Neuronal stem cell (in vitro differentiated cells): ENCODE data around the gene FAM219A.
A peak's percentile ranks its signal among the peaks of the same experiment; 100 is the strongest.

Experiments used
- DNase-seq: peaks from one replicate; pipeline ENCODE4 v3.0.0-alpha.2; 2013; ENCODE audit warnings: low spot score
- H2AFZ ChIP-seq: one replicate; pipeline ENCODE4 v1.6.1; 2013; ENCODE audit warnings: mild to moderate bottlenecking, low read length, inconsistent platforms
- H2AK5ac ChIP-seq: 2 replicates; pipeline ENCODE4 v1.6.1; 2013; ENCODE audit warnings: low read depth, mild to moderate bottlenecking, inconsistent platforms, low read length, moderate library complexity, mixed read lengths
- H2BK120ac ChIP-seq: 2 replicates; pipeline ENCODE4 v1.6.1; 2013; ENCODE audit warnings: low read depth, mild to moderate bottlenecking, inconsistent platforms, low read length, moderate library complexity, mixed read lengths
- H2BK12ac ChIP-seq: one replicate; pipeline ENCODE4 v1.6.1; 2013; ENCODE audit warnings: low read length, inconsistent platforms
- H2BK15ac ChIP-seq: 2 replicates; pipeline ENCODE4 v1.6.1; 2013; ENCODE audit warnings: mild to moderate bottlenecking, low read length, inconsistent platforms, mixed read lengths
- H2BK5ac ChIP-seq: one replicate; pipeline ENCODE4 v1.6.1; 2013; ENCODE audit warnings: inconsistent platforms, mild to moderate bottlenecking, low read length, moderate library complexity
- H3K14ac ChIP-seq: one replicate; pipeline ENCODE4 v1.6.1; 2013; ENCODE audit warnings: low read length, inconsistent platforms
- H3K18ac ChIP-seq: 2 replicates; pipeline ENCODE4 v1.6.1; 2013; ENCODE audit warnings: low read length, inconsistent platforms
- H3K23ac ChIP-seq: 2 replicates; pipeline ENCODE4 v1.6.1; 2013; ENCODE audit warnings: low read depth, mild to moderate bottlenecking, mixed read lengths, low read length, inconsistent platforms; ENCODE audit not compliant: poor library complexity
- H3K27ac ChIP-seq: replicated peaks from 3 replicates; pipeline ENCODE4 v1.5.1; 2013; ENCODE audit warnings: low read length, inconsistent platforms
- H3K27me3 ChIP-seq, 3 experiments: 2 replicates each; pipeline ENCODE4 v1.6.1; 2013; ENCODE audit warnings: low read length in 3 of 3, mild to moderate bottlenecking in 2 of 3, inconsistent platforms in 1 of 3, low read depth in 1 of 3, mixed read lengths in 1 of 3, moderate library complexity in 1 of 3; ENCODE audit not compliant: control insufficient read depth in 3 of 3, insufficient read depth in 3 of 3
- H3K36me3 ChIP-seq, 2 donors: replicated peaks in 1 of 2; 2 replicates each; pipeline ENCODE4 v1.6.1; 2013; ENCODE audit warnings: low read length in 2 of 2; ENCODE audit not compliant: control insufficient read depth in 2 of 2, insufficient read depth in 2 of 2
- H3K4ac ChIP-seq: 2 replicates; pipeline ENCODE4 v1.6.1; 2013; ENCODE audit warnings: inconsistent platforms, mild to moderate bottlenecking, low read length, moderate library complexity
- H3K4me1 ChIP-seq, 2 donors: 1 replicate in 1 of 2; 2 replicates in 1 of 2; pipeline ENCODE4 v1.6.1; 2013; ENCODE audit warnings: low read length in 2 of 2, low read depth in 1 of 2; ENCODE audit not compliant: control insufficient read depth in 2 of 2, insufficient read depth in 1 of 2
- H3K4me2 ChIP-seq: one replicate; pipeline ENCODE4 v1.6.1; 2013; ENCODE audit warnings: mild to moderate bottlenecking, low read length, inconsistent platforms; ENCODE audit not compliant: insufficient read depth, poor library complexity, severe bottlenecking
- H3K4me3 ChIP-seq, 2 donors: 2 replicates each; pipeline ENCODE4 v1.5.1; 2013; ENCODE audit warnings: low read length in 2 of 2, mild to moderate bottlenecking in 2 of 2, inconsistent platforms in 1 of 2, moderate library complexity in 1 of 2
- H3K79me1 ChIP-seq: one replicate; pipeline ENCODE4 v1.6.1; 2013; ENCODE audit warnings: low read depth, mild to moderate bottlenecking, inconsistent platforms, low read length, moderate library complexity
- H3K9ac ChIP-seq: one replicate; pipeline ENCODE4 v1.6.1; 2013; ENCODE audit warnings: mild to moderate bottlenecking, low read depth, low read length, inconsistent platforms; ENCODE audit not compliant: poor library complexity
- H3K9me3 ChIP-seq, 2 donors: replicated peaks in 1 of 2; 2 replicates each; pipeline versions ENCODE3 to v1.6.1; 2013; ENCODE audit warnings: low read length in 2 of 2, mild to moderate bottlenecking in 2 of 2, inconsistent platforms in 1 of 2, low read depth in 1 of 2, mixed read lengths in 1 of 2, moderate library complexity in 1 of 2; ENCODE audit not compliant: control insufficient read depth in 2 of 2, insufficient read depth in 1 of 2
- H4K8ac ChIP-seq: one replicate; pipeline ENCODE4 v1.6.1; 2013; ENCODE audit warnings: low read depth, mild to moderate bottlenecking, inconsistent platforms, low read length, moderate library complexity
- H4K91ac ChIP-seq: one replicate; pipeline ENCODE4 v1.6.1; 2013; ENCODE audit warnings: low read length, low read depth, mild to moderate bottlenecking, inconsistent platforms; ENCODE audit not compliant: poor library complexity
- WGBS, 2 donors: extraction: QIAGEN DNeasy Blood & Tissue Kit; methylation state at CpG; one replicate each; pipeline ENCODE4 v1.1.7; 2013; ENCODE audit warnings: missing lambda C conversion rate in 2 of 2, mixed read lengths in 1 of 2; ENCODE audit not compliant: insufficient read length in 2 of 2, insufficient replicate concordance in 1 of 2; ENCODE audit errors: extremely low coverage in 2 of 2; 5-methylcytosine and 5-hydroxymethylcytosine counted together

The FAM219A gene

GRCh38 chr9:34380034-34380510 is 78.3 kb downstream of the FAM219A start:
- H3K9ac ChIP-seq: peak overlapping the region; percentile 66
- no peaks in the 10 kb centered on the region for H3K79me1 ChIP-seq
- H3K27me3 ChIP-seq: peaks cover 7 to 67% (median 55%) of the 10 kb centered on the region in 3 experiments
- no peak overlapping the region for H4K8ac ChIP-seq
- peak overlapping the region; percentile 45 to 80 for H3K4me3 ChIP-seq
- H3K4me2 ChIP-seq: peak overlapping the region; percentile 92
- peak overlapping the region; percentile 21 for H3K18ac ChIP-seq
- peak overlapping the region; percentile 95 for H2AFZ ChIP-seq
- H4K91ac ChIP-seq: no peak overlapping the region
- no peaks in the 10 kb centered on the region for H3K9me3 ChIP-seq
- no peaks in the 10 kb centered on the region for H3K36me3 ChIP-seq
- H2AK5ac ChIP-seq: no peak overlapping the region
- H3K14ac ChIP-seq: no peak overlapping the region
- H3K4ac ChIP-seq: no peak overlapping the region
- H3K27ac ChIP-seq: no peak overlapping the region
- H3K4me1 ChIP-seq: peaks cover 15 to 20% of the 10 kb centered on the region in 2 donors
- WGBS, 2 donors: no CpG with 5 or more reads among the region's 24 CpGs
- H2BK120ac ChIP-seq: no peak overlapping the region
- H3K23ac ChIP-seq: no peak overlapping the region
- DNase-seq: peak; percentile 29
- no peak overlapping the region for H2BK5ac ChIP-seq
- no peak overlapping the region for H2BK12ac ChIP-seq
- no peak overlapping the region for H2BK15ac ChIP-seq

GRCh38 chr9:34379334-34380033 is 78.9 kb downstream of the FAM219A start:
- WGBS, 2 donors: no CpG with 5 or more reads among the region's 35 CpGs
- Histone ChIP-seq H3K27ac (no peak overlapping the region), H2AK5ac (no peak overlapping the region), H2BK12ac (no peak overlapping the region), H3K79me1 (no peaks in the 10 kb centered on the region), H3K4me2 (peak overlapping the region; percentile 92), H2AFZ (peak overlapping the region; percentile 95), H3K23ac (no peak overlapping the region), H3K27me3 (peaks cover 7 to 71% (median 54%) of the 10 kb centered on the region in 3 experiments), H3K4me1 (peaks cover 15 to 20% of the 10 kb centered on the region in 2 donors), H3K4ac (no peak overlapping the region), H4K91ac (no peak overlapping the region), H3K18ac (peak overlapping the region; percentile 21), H2BK5ac (no peak overlapping the region), H2BK15ac (no peak overlapping the region), H4K8ac (no peak overlapping the region), H3K9me3 (no peaks in the 10 kb centered on the region), H2BK120ac (no peak overlapping the region), H3K9ac (no peak overlapping the region), H3K4me3 (peak overlapping the region; percentile 45 to 80), H3K14ac (no peak overlapping the region), H3K36me3 (no peaks in the 10 kb centered on the region)
- DNase-seq: peak; percentile 87

- H3K4me2 ChIP-seq: no peak overlapping the region
- H3K9ac ChIP-seq: no peak overlapping the region
- H3K27ac ChIP-seq: no peak overlapping the region
- peaks cover 7 to 72% (median 49%) of the 10 kb centered on the region in 3 experiments for H3K27me3 ChIP-seq
- no peak overlapping the region for H2BK5ac ChIP-seq
- no peaks in the 10 kb centered on the region for H3K36me3 ChIP-seq
- no peak overlapping the region for H4K8ac ChIP-seq
- no peak overlapping the region for H4K91ac ChIP-seq
- H2AK5ac ChIP-seq: no peak overlapping the region
- H2BK15ac ChIP-seq: no peak overlapping the region
- no peak for DNase-seq
- H3K23ac ChIP-seq: no peak overlapping the region
- H3K14ac ChIP-seq: no peak overlapping the region
- H3K4me3 ChIP-seq: no peak overlapping the region
- H3K79me1 ChIP-seq: no peaks in the 10 kb centered on the region
- no peak overlapping the region for H3K4ac ChIP-seq
- no peaks in the 10 kb centered on the region for H3K9me3 ChIP-seq
- no peak overlapping the region for H2BK120ac ChIP-seq
- WGBS, 2 donors: no CpG with 5 or more reads among the region's 3 CpGs
- H3K18ac ChIP-seq: no peak overlapping the region
- no peak overlapping the region for H2AFZ ChIP-seq
- H3K4me1 ChIP-seq: peaks cover 15 to 20% of the 10 kb centered on the region in 2 donors
- no peak overlapping the region for H2BK12ac ChIP-seq
These were observed 79.9 kb downstream of the FAM219A start for GRCh38 chr9:34378376-34379060.

- no peak overlapping the region for H2BK12ac ChIP-seq
- H3K27me3 ChIP-seq: peaks cover 7 to 66% (median 42%) of the 10 kb centered on the region in 3 experiments
- H2BK15ac ChIP-seq: no peak overlapping the region
- no peak overlapping the region for H3K23ac ChIP-seq
- H2AFZ ChIP-seq: peak overlapping the region; percentile 96
- H4K91ac ChIP-seq: no peak overlapping the region
- H3K36me3 ChIP-seq: no peaks in the 10 kb centered on the region
- no CpG with 5 or more reads among the region's 21 CpGs for WGBS, 2 donors
- no peak overlapping the region for H3K27ac ChIP-seq
- H3K79me1 ChIP-seq: no peaks in the 10 kb centered on the region
- no peak for DNase-seq
- H3K9ac ChIP-seq: no peak overlapping the region
- H3K18ac ChIP-seq: peak overlapping the region; percentile 1
- H3K4me2 ChIP-seq: peak overlapping the region; percentile 95
- no peak overlapping the region for H3K14ac ChIP-seq
- H2AK5ac ChIP-seq: no peak overlapping the region
- no peak overlapping the region for H2BK120ac ChIP-seq
- H3K4me3 ChIP-seq: peak overlapping the region; percentile 57 to 81
- no peak overlapping the region for H3K4ac ChIP-seq
- H2BK5ac ChIP-seq: no peak overlapping the region
- peaks cover 15 to 20% of the 10 kb centered on the region in 2 donors for H3K4me1 ChIP-seq
- H3K9me3 ChIP-seq: no peaks in the 10 kb centered on the region
- no peak overlapping the region for H4K8ac ChIP-seq
These were observed 81.0 kb downstream of the FAM219A start for GRCh38 chr9:34377404-34377746.
